Activated CD4-positive, alpha-beta T cell treated with anti-CD3 and anti-CD28 coated beads, Interleukin-2, amount 10 ng/mL, durations not matched to agents 24 days and 14 days (primary cell): Measurements from ENCODE around the gene ARHGAP28. TPM values are rescaled to one million over a fixed set of nuclear protein-coding genes. Genes with fewer than 3 reads are reported as not detected.

Experiments used
- DNase-seq: peaks from one replicate; pipeline ENCODE4 v3.0.0; 2022
- H3K27ac Mint-ChIP-seq: one replicate; pipeline ENCODE4 v1.8.0; 2022; ENCODE audit warnings: mild to moderate bottlenecking, mixed read lengths
- H3K27me3 Mint-ChIP-seq: one replicate; pipeline ENCODE4 v1.8.0; 2022; ENCODE audit warnings: mixed read lengths
- H3K36me3 Mint-ChIP-seq: one replicate; pipeline ENCODE4 v1.8.0; 2022; ENCODE audit warnings: low read depth, mild to moderate bottlenecking, mixed read lengths
- H3K4me1 Mint-ChIP-seq: one replicate; pipeline ENCODE4 v1.8.0; 2021; ENCODE audit warnings: mixed read lengths
- H3K4me3 Mint-ChIP-seq: one replicate; pipeline ENCODE4 v1.8.0; 2022; ENCODE audit warnings: mild to moderate bottlenecking, moderate library complexity, mixed read lengths
- H3K9me3 Mint-ChIP-seq: one replicate; pipeline ENCODE4 v1.8.0; 2021; ENCODE audit warnings: mixed read lengths
- intact Hi-C: fragments of 100-400 bp; cut with micrococcal nuclease; formaldehyde crosslinking; loops from one replicate; pipeline ENCODE4 v1.15.1; 2023
- total RNA-seq: library from RNA; stranded (reverse); gene quantifications from 2 replicates; pipeline ENCODE4 v1.2.3, GENCODE V29; 2022

Gene ARHGAP28
- not detected in 2 replicates for total RNA-seq

GRCh38 chr18:6729247-6730091 is at the start of gene ARHGAP28:
TSS of gene ARHGAP28 (plus strand) at chr18:6729716. CDS start at chr18:6729822, 106 bp downstream.
- intact Hi-C loops, result no loop called here
- no peaks in the 10 kb centered on the region for H3K9me3 Mint-ChIP-seq
- DNase-seq, result peak; percentile 56
- peaks cover 3% of the 10 kb centered on the region for H3K4me1 Mint-ChIP-seq
- no peak within 1 kb of the TSS for H3K27ac Mint-ChIP-seq
- H3K27me3 Mint-ChIP-seq, result peaks cover 31% of the 10 kb centered on the region
- H3K4me3 Mint-ChIP-seq, result peak within 1 kb of the TSS; percentile 75
- H3K36me3 Mint-ChIP-seq, result no peaks in the 10 kb centered on the region

GRCh38 chr18:6681331-6681875 is 48.1 kb upstream of the ARHGAP28 start:
- Mint-ChIP-seq H3K27ac (no peak overlapping the region), H3K36me3 (no peaks in the 10 kb centered on the region), H3K4me3 (no peak overlapping the region), H3K27me3 (no peaks in the 10 kb centered on the region), H3K4me1 (no peaks in the 10 kb centered on the region), H3K9me3 (no peaks in the 10 kb centered on the region)
- no peak for DNase-seq
- intact Hi-C loops, result no loop called here

- no peaks in the 10 kb centered on the region for H3K27me3 Mint-ChIP-seq
- no peak overlapping the region for H3K4me3 Mint-ChIP-seq
- intact Hi-C loops, result no loop called here
- no peaks in the 10 kb centered on the region for H3K9me3 Mint-ChIP-seq
- no peaks in the 10 kb centered on the region for H3K36me3 Mint-ChIP-seq
- no peaks in the 10 kb centered on the region for H3K4me1 Mint-ChIP-seq
- no peak for DNase-seq
- H3K27ac Mint-ChIP-seq, result no peak overlapping the region
Observed at GRCh38 chr18:6682437-6683111, 46.9 kb upstream of the ARHGAP28 start.

- Mint-ChIP-seq H3K4me1 (no peaks in the 10 kb centered on the region), H3K27ac (no peak overlapping the region), H3K36me3 (no peaks in the 10 kb centered on the region), H3K4me3 (no peak overlapping the region), H3K9me3 (no peaks in the 10 kb centered on the region), H3K27me3 (no peaks in the 10 kb centered on the region)
- no peak for DNase-seq
- intact Hi-C loops, result no loop called here
Observed at GRCh38 chr18:6683112-6683876, 46.2 kb upstream of the ARHGAP28 start.

GRCh38 chr18:6687676-6688075 is 41.8 kb upstream of the ARHGAP28 start:
- no peak overlapping the region for H3K27ac Mint-ChIP-seq
- intact Hi-C loops, result no loop called here

GRCh38 chr18:6708890-6709289 is 20.6 kb upstream of the ARHGAP28 start:
- Mint-ChIP-seq H3K36me3 (no peaks in the 10 kb centered on the region), H3K27ac (no peak overlapping the region), H3K4me3 (no peak overlapping the region), H3K27me3 (no peaks in the 10 kb centered on the region), H3K9me3 (no peaks in the 10 kb centered on the region), H3K4me1 (no peaks in the 10 kb centered on the region)
- DNase-seq, result no peak
- intact Hi-C loops, result no loop called here

More at GRCh38 chr18:6687676-6688075, 41.8 kb upstream of the ARHGAP28 start:
- no peaks in the 10 kb centered on the region for H3K4me1 Mint-ChIP-seq
- no peaks in the 10 kb centered on the region for H3K27me3 Mint-ChIP-seq
- H3K9me3 Mint-ChIP-seq, result no peaks in the 10 kb centered on the region
- H3K36me3 Mint-ChIP-seq, result no peaks in the 10 kb centered on the region
- DNase-seq, result no peak
- H3K4me3 Mint-ChIP-seq, result no peak overlapping the region

GRCh38 chr18:6711467-6711866 is 18.0 kb upstream of the ARHGAP28 start:
- intact Hi-C loops, result no loop called here
- Mint-ChIP-seq H3K4me1 (no peaks in the 10 kb centered on the region), H3K36me3 (no peaks in the 10 kb centered on the region), H3K9me3 (no peaks in the 10 kb centered on the region), H3K27ac (no peak overlapping the region), H3K27me3 (no peaks in the 10 kb centered on the region), H3K4me3 (no peak overlapping the region)
- DNase-seq, result no peak

- DNase-seq, result no peak
- Mint-ChIP-seq H3K27ac (no peak overlapping the region), H3K27me3 (no peaks in the 10 kb centered on the region), H3K4me1 (no peaks in the 10 kb centered on the region), H3K36me3 (no peaks in the 10 kb centered on the region), H3K4me3 (no peak overlapping the region), H3K9me3 (no peaks in the 10 kb centered on the region)
- intact Hi-C loops, result no loop called here
Observed at GRCh38 chr18:6712401-6712800, 17.1 kb upstream of the ARHGAP28 start.

GRCh38 chr18:6714010-6714409 is 15.5 kb upstream of the ARHGAP28 start:
- Mint-ChIP-seq H3K4me3 (no peak overlapping the region), H3K27me3 (no peaks in the 10 kb centered on the region), H3K36me3 (no peaks in the 10 kb centered on the region), H3K27ac (no peak overlapping the region), H3K9me3 (no peaks in the 10 kb centered on the region), H3K4me1 (no peaks in the 10 kb centered on the region)
- intact Hi-C loops, result no loop called here
- no peak for DNase-seq

GRCh38 chr18:6718267-6718666 is 11.2 kb upstream of the ARHGAP28 start:
- Mint-ChIP-seq H3K27ac (no peak overlapping the region), H3K27me3 (no peaks in the 10 kb centered on the region), H3K9me3 (no peaks in the 10 kb centered on the region), H3K4me3 (no peak overlapping the region), H3K4me1 (no peaks in the 10 kb centered on the region), H3K36me3 (no peaks in the 10 kb centered on the region)
- intact Hi-C loops, result no loop called here
- no peak for DNase-seq

- Mint-ChIP-seq H3K4me3 (no peak overlapping the region), H3K4me1 (no peaks in the 10 kb centered on the region), H3K36me3 (no peaks in the 10 kb centered on the region), H3K27ac (no peak overlapping the region), H3K9me3 (no peaks in the 10 kb centered on the region), H3K27me3 (no peaks in the 10 kb centered on the region)
- intact Hi-C loops, result no loop called here
- no peak for DNase-seq
Observed at GRCh38 chr18:6719098-6719846, 10.2 kb upstream of the ARHGAP28 start.

- no peaks in the 10 kb centered on the region for H3K9me3 Mint-ChIP-seq
- H3K4me1 Mint-ChIP-seq, result no peaks in the 10 kb centered on the region
- H3K4me3 Mint-ChIP-seq, result no peak overlapping the region
- DNase-seq, result no peak
- H3K36me3 Mint-ChIP-seq, result no peaks in the 10 kb centered on the region
- H3K27me3 Mint-ChIP-seq, result no peaks in the 10 kb centered on the region
- H3K27ac Mint-ChIP-seq, result no peak overlapping the region
- intact Hi-C loops, result no loop called here
Observed at GRCh38 chr18:6719910-6720683, 9.4 kb upstream of the ARHGAP28 start.

- Mint-ChIP-seq H3K27me3 (peaks cover 1% of the 10 kb centered on the region), H3K4me3 (no peak overlapping the region), H3K36me3 (no peaks in the 10 kb centered on the region), H3K4me1 (no peaks in the 10 kb centered on the region), H3K27ac (no peak overlapping the region), H3K9me3 (no peaks in the 10 kb centered on the region)
- intact Hi-C loops, result no loop called here
- DNase-seq, result no peak
Observed at GRCh38 chr18:6721755-6722154, 7.8 kb upstream of the ARHGAP28 start.
